Sigmoid colon (tissue), 7 donors: ENCODE data around the gene RADIL. TPM values are rescaled to one million over a fixed set of nuclear protein-coding genes. Genes with fewer than 3 reads are reported as not detected.
"Not testable (repeated sequence)": the region's sequence is repeated elsewhere in the genome, so short reads cannot be mapped to it uniquely, and the experiment has no call there.

Source experiments
- DNase-seq: peaks from one replicate; pipeline ENCODE4 v3.0.0-alpha.2; 2019
- H3K27ac ChIP-seq, 4 donors: fragments of 200-600 bp; sonication (generic); one replicate each; pipeline ENCODE4 v1.5.1; 2016 to 2019; ENCODE audit warnings: mild to moderate bottlenecking in 1 of 4
- H3K27me3 ChIP-seq, 3 donors: fragments of 200-600 bp; sonication (generic); one replicate each; pipeline ENCODE4 v1.5.1; 2019; ENCODE audit warnings: mild to moderate bottlenecking in 1 of 3
- H3K36me3 ChIP-seq, 4 donors: fragments of 200-600 bp; sonication (generic); one replicate each; pipeline ENCODE4 v1.5.1; 2016 to 2019
- H3K4me1 ChIP-seq, 4 donors: fragments of 200-600 bp; sonication (generic); one replicate each; pipeline ENCODE4 v1.5.1; 2017 to 2019
- H3K4me3 ChIP-seq, 4 donors: fragments of 200-600 bp; sonication (generic); one replicate each; pipeline ENCODE4 v1.5.1; 2017 to 2019; ENCODE audit warnings: mild to moderate bottlenecking in 2 of 4, moderate library complexity in 1 of 4
- H3K9me3 ChIP-seq, 4 donors: fragments of 200-600 bp in 3 of 4; sonication (generic) in 3 of 4; one replicate each; pipeline versions ENCODE4 v1.5.1 to v1.6.1; 2013 to 2019
- EP300 ChIP-seq, 4 donors: sonication (generic); formaldehyde crosslinking; IDR thresholded peaks; one replicate each; pipeline ENCODE4 v1.6.1; 2017; ENCODE audit warnings: antibody characterized with exemption in 4 of 4
- POLR2A ChIP-seq, 2 donors: fragments of 450-650 bp; IDR thresholded peaks; one replicate each; pipeline ENCODE4 v1.6.1; 2016; ENCODE audit warnings: antibody characterized with exemption in 2 of 2, mild to moderate bottlenecking in 2 of 2, moderate library complexity in 2 of 2
- POLR2AphosphoS5 ChIP-seq, 4 donors: sonication (generic); formaldehyde crosslinking; IDR thresholded peaks; one replicate each; pipeline ENCODE4 v1.6.1; 2017; ENCODE audit warnings: antibody characterized with exemption in 4 of 4
- WGBS, 2 donors: extraction: QIAGEN DNeasy Blood & Tissue Kit; methylation state at CpG; one replicate each; pipeline ENCODE4 v1.1.7; 2013; 5-methylcytosine and 5-hydroxymethylcytosine counted together
- intact Hi-C: fragments of 100-400 bp; cut with DNase I; formaldehyde crosslinking; loops from one replicate; pipeline ENCODE4 v1.15.1; 2023
- polyA plus RNA-seq, 3 donors: library from polyadenylated mRNA; stranded (reverse); fragments of 200-250 nt; gene quantifications; one replicate each; pipeline ENCODE4 v1.2.3, GENCODE V29; 2013
- total RNA-seq, 4 donors: library from RNA; depleted of rRNA; stranded (reverse); fragments of >200 nt; gene quantifications; one replicate each; pipeline ENCODE4 v1.1.0, GENCODE V29; 2016
- TF ChIP-seq, protein P1 (sequence below), 4 experiments: fragments of 450-650 bp in 3 of 4; fragments of 200-600 bp in 1 of 4; IDR thresholded peaks; one replicate each; pipeline ENCODE4 v1.5.1; 2016 to 2019; ENCODE audit warnings: antibody characterized with exemption in 4 of 4, mild to moderate bottlenecking in 3 of 4, moderate library complexity in 2 of 4
- donor health status: healthy with polysubstance abuse.
- donor health status: Bipolar disorder and iron deficiency.
- donor health status: healthy.

Gene RADIL
- total and polyA plus RNA-seq, 7 donors: 1.2 to 10.8 (median 5.6) TPM

DNA sequence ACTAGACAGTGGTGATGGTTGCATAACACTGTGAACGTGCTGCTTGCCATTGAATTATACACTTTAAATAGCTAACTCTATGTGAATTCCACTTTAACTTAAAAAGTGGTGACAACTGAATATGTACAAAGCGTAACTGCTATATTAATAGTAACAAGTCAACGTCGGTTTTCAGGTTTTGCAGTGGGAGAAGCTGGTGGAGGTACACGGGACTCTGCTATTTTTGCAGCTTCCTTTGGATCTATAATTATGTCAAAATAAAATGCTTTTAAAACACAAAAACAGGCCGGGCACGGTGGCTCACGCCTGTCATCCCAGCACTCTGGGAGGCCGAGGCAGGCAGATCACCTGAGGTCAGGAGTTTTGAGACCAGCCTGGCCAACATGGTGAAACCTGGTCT lies 87.1 kb downstream of the RADIL start:
- H3K4me1 ChIP-seq: peaks cover 0 to 19% (median 15%) of the 10 kb centered on the region in 4 donors
- WGBS, 2 donors: 86 to 91% methylated on average over 9 of the region's 9 CpGs
- H3K36me3 ChIP-seq: peaks cover 0 to 4% (median under 1%) of the 10 kb centered on the region in 4 donors
- no peak for DNase-seq
- H3K27me3 ChIP-seq: no peaks in the 10 kb centered on the region
- TF ChIP-seq, protein P1, sequence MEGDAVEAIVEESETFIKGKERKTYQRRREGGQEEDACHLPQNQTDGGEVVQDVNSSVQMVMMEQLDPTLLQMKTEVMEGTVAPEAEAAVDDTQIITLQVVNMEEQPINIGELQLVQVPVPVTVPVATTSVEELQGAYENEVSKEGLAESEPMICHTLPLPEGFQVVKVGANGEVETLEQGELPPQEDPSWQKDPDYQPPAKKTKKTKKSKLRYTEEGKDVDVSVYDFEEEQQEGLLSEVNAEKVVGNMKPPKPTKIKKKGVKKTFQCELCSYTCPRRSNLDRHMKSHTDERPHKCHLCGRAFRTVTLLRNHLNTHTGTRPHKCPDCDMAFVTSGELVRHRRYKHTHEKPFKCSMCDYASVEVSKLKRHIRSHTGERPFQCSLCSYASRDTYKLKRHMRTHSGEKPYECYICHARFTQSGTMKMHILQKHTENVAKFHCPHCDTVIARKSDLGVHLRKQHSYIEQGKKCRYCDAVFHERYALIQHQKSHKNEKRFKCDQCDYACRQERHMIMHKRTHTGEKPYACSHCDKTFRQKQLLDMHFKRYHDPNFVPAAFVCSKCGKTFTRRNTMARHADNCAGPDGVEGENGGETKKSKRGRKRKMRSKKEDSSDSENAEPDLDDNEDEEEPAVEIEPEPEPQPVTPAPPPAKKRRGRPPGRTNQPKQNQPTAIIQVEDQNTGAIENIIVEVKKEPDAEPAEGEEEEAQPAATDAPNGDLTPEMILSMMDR (IDR thresholded peaks at IDR 0.05): no peak
- TF ChIP-seq POLR2AphosphoS5 (IDR thresholded peaks at IDR 0.05) (no peak), POLR2A (IDR thresholded peaks at IDR 0.05) (no peak), EP300 (IDR thresholded peaks at IDR 0.05) (no peak)
- intact Hi-C loops: no loop called here
- H3K27ac ChIP-seq: no peak overlapping the region
- no peak overlapping the region for H3K4me3 ChIP-seq
- H3K9me3 ChIP-seq: no peaks in the 10 kb centered on the region

- H3K9me3 ChIP-seq: no peaks in the 10 kb centered on the region
- WGBS, 2 donors: 87 to 88% methylated on average over 24 of the region's 24 CpGs
- intact Hi-C loops: no loop called here
- peaks cover 0 to 19% (median 13%) of the 10 kb centered on the region in 4 donors for H3K36me3 ChIP-seq
- peaks cover 0 to 21% (median 15%) of the 10 kb centered on the region in 4 donors for H3K4me1 ChIP-seq
- no peak overlapping the region for H3K4me3 ChIP-seq
- TF ChIP-seq, protein P1 (IDR thresholded peaks at IDR 0.05): no peak
- peak in 2 of 4 donors; percentile 8 to 24 for TF ChIP-seq POLR2AphosphoS5 (IDR thresholded peaks at IDR 0.05)
- peak; percentile 64 for DNase-seq
- no peaks in the 10 kb centered on the region for H3K27me3 ChIP-seq
- no peak overlapping the region for H3K27ac ChIP-seq
Observed at GRCh38 chr7:4794591-4795350, 88.7 kb downstream of the RADIL start.

- DNase-seq, H3K27ac ChIP-seq, intact Hi-C loops, H3K4me3 ChIP-seq, H3K9me3 ChIP-seq, H3K27me3 ChIP-seq: not testable (repeated sequence)
- Histone ChIP-seq H3K4me1 (peaks cover 0 to 21% (median 15%) of the 10 kb centered on the region in 4 donors), H3K36me3 (peaks cover 0 to 25% (median 16%) of the 10 kb centered on the region in 4 donors)
- 80 to 82% methylated on average over 14 of the region's 14 CpGs for WGBS, 2 donors
Observed at GRCh38 chr7:4794171-4794570, 89.3 kb downstream of the RADIL start.

GRCh38 chr7:4793385-4793993 lies 90.0 kb downstream of the RADIL start:
- WGBS, 2 donors: 92 to 96% methylated on average over 30 of the region's 30 CpGs
- H3K36me3 ChIP-seq: peaks cover under 1 to 32% (median 19%) of the 10 kb centered on the region in 4 donors
- DNase-seq: peak; percentile 64

GRCh38 chr7:4792537-4793126 lies 90.9 kb downstream of the RADIL start:
- intact Hi-C loops: no loop called here
- Histone ChIP-seq H3K9me3 (no peaks in the 10 kb centered on the region), H3K27me3 (no peaks in the 10 kb centered on the region), H3K27ac (peak overlapping the region; percentile 57 to 73 (median 72)), H3K4me3 (peak overlapping the region; percentile 20 to 64 (median 56)), H3K36me3 (peaks cover 7 to 40% (median 28%) of the 10 kb centered on the region in 4 donors), H3K4me1 (peaks cover 0 to 17% (median 12%) of the 10 kb centered on the region in 4 donors)
- DNase-seq: peak; percentile 70
- 19 to 23% methylated on average over 47 of the region's 47 CpGs for WGBS, 2 donors
- TF ChIP-seq POLR2A (IDR thresholded peaks at IDR 0.05) (no peak), EP300 (IDR thresholded peaks at IDR 0.05) (no peak), POLR2AphosphoS5 (IDR thresholded peaks at IDR 0.05) (peak in 2 of 4 donors; percentile 58 to 61)
- TF ChIP-seq, protein P1 (IDR thresholded peaks at IDR 0.05): no peak

More at GRCh38 chr7:4793385-4793993, 90.0 kb downstream of the RADIL start:
- intact Hi-C loops, H3K27me3 ChIP-seq, H3K4me3 ChIP-seq, H3K27ac ChIP-seq, H3K9me3 ChIP-seq: not testable (repeated sequence)
- H3K4me1 ChIP-seq: peaks cover 0 to 21% (median 15%) of the 10 kb centered on the region in 4 donors
